K562 (cell line): ENCODE measurements around the gene SLC4A2. TPM values are rescaled to one million over a fixed set of nuclear protein-coding genes. Genes with fewer than 3 reads are reported as not detected.

Experiments used
- POLR2A ChIP-seq: fragments of 450-650 bp; conservative IDR thresholded peaks from 2 replicates; pipeline ENCODE4 v1.6.1; 2016
- polyA plus RNA-seq, 8 experiments: library from polyadenylated mRNA; depleted of rRNA in 4 of 8; stranded (reverse) in 5 of 8; unstranded in 3 of 8; fragments of >200 nt; fragmentation: Nextera tagmentation in 2 of 8; fragmentation: Illumina TruSeq in 1 of 8; extraction: Ambion mirVana in 2 of 8; extraction: Trizol in 1 of 8; gene quantifications; 2 replicates each; pipeline versions ENCODE4 v1.2.1 to v1.2.3, GENCODE V29; 2011 to 2014; ENCODE audit warnings: inconsistent platforms in 1 of 8, missing spikeins in 1 of 8
- total RNA-seq, 7 experiments: library from RNA; depleted of rRNA in 6 of 7; stranded (reverse); fragments of >200 nt in 6 of 7; fragmentation: Illumina TruSeq in 2 of 7; extraction: Trizol in 2 of 7; gene quantifications; 2 replicates each; pipeline versions ENCODE4 v1.2.1 to v1.2.3, GENCODE V29; 2011 to 2021; ENCODE audit warnings: low replicate concordance in 1 of 7
- TF ChIP-seq, protein P1 (sequence below): fragments of 450-650 bp; IDR thresholded peaks from 2 replicates; pipeline ENCODE4 v1.6.1; 2016; ENCODE audit warnings: mild to moderate bottlenecking, moderate library complexity
- TF ChIP-seq, protein P2 (sequence below), 2 experiments: fragments of 450-650 bp in 1 of 2; sonication (generic) in 1 of 2; formaldehyde crosslinking in 1 of 2; IDR thresholded peaks; 2 replicates each; pipeline versions ENCODE4 v1.7.1 to v1.9.0; 2016 to 2022; ENCODE audit warnings: inconsistent platforms in 1 of 2, mild to moderate bottlenecking in 1 of 2, missing genetic modification reagents in 1 of 2

The SLC4A2 gene
- total and polyA plus RNA-seq, 9 of the 15 experiments (the other 6 are each of a cell fraction or from before 2014, with no cell fraction given) = 11.4 to 375 (median 130) TPM

DNA sequence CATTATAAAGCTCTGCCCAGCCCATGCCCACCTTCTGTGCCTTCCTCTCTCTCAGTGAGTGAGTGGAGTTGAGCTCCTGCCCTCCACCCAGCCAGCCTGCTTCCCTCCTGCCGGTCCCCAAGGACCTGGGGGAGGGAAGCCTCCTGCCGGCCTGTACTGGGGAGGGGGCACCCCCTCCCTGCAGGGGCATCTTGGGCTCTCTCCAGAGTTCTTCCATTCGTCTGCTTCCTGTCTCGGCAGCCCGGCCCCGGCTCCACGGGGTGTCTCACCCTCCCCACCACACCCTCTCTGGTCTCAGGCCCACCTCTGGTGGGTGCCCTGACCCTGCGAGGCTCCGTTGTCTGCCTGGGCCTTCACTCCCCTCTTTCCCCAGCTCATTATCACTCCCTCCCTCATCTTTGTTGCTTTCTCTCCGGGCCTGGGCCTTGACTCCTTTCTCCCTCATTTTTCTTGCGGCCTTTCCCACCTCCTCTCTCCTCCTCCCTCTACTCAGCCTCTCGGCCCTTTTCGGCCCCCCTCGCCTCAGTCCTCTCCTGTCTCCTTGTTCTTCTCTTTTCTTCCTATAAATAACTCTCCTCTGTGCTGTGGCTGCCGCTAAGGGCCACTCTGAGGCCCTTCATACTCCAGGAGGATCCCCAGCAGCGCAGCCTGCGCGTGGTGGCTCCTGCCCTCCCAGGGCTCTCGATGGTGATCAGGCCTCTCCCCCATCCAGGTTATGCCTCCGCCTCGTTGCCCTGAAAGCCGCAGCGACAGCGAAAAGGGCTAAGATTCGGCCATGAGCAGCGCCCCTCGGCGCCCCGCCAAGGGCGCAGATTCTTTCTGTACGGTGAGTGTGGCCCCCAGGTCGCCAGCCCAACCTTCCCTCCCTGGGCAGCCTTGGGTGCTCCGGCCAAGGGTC, 2.1 kb downstream of the SLC4A2 start (continued):
- TF ChIP-seq, protein P1, sequence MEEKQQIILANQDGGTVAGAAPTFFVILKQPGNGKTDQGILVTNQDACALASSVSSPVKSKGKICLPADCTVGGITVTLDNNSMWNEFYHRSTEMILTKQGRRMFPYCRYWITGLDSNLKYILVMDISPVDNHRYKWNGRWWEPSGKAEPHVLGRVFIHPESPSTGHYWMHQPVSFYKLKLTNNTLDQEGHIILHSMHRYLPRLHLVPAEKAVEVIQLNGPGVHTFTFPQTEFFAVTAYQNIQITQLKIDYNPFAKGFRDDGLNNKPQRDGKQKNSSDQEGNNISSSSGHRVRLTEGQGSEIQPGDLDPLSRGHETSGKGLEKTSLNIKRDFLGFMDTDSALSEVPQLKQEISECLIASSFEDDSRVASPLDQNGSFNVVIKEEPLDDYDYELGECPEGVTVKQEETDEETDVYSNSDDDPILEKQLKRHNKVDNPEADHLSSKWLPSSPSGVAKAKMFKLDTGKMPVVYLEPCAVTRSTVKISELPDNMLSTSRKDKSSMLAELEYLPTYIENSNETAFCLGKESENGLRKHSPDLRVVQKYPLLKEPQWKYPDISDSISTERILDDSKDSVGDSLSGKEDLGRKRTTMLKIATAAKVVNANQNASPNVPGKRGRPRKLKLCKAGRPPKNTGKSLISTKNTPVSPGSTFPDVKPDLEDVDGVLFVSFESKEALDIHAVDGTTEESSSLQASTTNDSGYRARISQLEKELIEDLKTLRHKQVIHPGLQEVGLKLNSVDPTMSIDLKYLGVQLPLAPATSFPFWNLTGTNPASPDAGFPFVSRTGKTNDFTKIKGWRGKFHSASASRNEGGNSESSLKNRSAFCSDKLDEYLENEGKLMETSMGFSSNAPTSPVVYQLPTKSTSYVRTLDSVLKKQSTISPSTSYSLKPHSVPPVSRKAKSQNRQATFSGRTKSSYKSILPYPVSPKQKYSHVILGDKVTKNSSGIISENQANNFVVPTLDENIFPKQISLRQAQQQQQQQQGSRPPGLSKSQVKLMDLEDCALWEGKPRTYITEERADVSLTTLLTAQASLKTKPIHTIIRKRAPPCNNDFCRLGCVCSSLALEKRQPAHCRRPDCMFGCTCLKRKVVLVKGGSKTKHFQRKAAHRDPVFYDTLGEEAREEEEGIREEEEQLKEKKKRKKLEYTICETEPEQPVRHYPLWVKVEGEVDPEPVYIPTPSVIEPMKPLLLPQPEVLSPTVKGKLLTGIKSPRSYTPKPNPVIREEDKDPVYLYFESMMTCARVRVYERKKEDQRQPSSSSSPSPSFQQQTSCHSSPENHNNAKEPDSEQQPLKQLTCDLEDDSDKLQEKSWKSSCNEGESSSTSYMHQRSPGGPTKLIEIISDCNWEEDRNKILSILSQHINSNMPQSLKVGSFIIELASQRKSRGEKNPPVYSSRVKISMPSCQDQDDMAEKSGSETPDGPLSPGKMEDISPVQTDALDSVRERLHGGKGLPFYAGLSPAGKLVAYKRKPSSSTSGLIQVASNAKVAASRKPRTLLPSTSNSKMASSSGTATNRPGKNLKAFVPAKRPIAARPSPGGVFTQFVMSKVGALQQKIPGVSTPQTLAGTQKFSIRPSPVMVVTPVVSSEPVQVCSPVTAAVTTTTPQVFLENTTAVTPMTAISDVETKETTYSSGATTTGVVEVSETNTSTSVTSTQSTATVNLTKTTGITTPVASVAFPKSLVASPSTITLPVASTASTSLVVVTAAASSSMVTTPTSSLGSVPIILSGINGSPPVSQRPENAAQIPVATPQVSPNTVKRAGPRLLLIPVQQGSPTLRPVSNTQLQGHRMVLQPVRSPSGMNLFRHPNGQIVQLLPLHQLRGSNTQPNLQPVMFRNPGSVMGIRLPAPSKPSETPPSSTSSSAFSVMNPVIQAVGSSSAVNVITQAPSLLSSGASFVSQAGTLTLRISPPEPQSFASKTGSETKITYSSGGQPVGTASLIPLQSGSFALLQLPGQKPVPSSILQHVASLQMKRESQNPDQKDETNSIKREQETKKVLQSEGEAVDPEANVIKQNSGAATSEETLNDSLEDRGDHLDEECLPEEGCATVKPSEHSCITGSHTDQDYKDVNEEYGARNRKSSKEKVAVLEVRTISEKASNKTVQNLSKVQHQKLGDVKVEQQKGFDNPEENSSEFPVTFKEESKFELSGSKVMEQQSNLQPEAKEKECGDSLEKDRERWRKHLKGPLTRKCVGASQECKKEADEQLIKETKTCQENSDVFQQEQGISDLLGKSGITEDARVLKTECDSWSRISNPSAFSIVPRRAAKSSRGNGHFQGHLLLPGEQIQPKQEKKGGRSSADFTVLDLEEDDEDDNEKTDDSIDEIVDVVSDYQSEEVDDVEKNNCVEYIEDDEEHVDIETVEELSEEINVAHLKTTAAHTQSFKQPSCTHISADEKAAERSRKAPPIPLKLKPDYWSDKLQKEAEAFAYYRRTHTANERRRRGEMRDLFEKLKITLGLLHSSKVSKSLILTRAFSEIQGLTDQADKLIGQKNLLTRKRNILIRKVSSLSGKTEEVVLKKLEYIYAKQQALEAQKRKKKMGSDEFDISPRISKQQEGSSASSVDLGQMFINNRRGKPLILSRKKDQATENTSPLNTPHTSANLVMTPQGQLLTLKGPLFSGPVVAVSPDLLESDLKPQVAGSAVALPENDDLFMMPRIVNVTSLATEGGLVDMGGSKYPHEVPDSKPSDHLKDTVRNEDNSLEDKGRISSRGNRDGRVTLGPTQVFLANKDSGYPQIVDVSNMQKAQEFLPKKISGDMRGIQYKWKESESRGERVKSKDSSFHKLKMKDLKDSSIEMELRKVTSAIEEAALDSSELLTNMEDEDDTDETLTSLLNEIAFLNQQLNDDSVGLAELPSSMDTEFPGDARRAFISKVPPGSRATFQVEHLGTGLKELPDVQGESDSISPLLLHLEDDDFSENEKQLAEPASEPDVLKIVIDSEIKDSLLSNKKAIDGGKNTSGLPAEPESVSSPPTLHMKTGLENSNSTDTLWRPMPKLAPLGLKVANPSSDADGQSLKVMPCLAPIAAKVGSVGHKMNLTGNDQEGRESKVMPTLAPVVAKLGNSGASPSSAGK = no peak
- TF ChIP-seq, protein P2, sequence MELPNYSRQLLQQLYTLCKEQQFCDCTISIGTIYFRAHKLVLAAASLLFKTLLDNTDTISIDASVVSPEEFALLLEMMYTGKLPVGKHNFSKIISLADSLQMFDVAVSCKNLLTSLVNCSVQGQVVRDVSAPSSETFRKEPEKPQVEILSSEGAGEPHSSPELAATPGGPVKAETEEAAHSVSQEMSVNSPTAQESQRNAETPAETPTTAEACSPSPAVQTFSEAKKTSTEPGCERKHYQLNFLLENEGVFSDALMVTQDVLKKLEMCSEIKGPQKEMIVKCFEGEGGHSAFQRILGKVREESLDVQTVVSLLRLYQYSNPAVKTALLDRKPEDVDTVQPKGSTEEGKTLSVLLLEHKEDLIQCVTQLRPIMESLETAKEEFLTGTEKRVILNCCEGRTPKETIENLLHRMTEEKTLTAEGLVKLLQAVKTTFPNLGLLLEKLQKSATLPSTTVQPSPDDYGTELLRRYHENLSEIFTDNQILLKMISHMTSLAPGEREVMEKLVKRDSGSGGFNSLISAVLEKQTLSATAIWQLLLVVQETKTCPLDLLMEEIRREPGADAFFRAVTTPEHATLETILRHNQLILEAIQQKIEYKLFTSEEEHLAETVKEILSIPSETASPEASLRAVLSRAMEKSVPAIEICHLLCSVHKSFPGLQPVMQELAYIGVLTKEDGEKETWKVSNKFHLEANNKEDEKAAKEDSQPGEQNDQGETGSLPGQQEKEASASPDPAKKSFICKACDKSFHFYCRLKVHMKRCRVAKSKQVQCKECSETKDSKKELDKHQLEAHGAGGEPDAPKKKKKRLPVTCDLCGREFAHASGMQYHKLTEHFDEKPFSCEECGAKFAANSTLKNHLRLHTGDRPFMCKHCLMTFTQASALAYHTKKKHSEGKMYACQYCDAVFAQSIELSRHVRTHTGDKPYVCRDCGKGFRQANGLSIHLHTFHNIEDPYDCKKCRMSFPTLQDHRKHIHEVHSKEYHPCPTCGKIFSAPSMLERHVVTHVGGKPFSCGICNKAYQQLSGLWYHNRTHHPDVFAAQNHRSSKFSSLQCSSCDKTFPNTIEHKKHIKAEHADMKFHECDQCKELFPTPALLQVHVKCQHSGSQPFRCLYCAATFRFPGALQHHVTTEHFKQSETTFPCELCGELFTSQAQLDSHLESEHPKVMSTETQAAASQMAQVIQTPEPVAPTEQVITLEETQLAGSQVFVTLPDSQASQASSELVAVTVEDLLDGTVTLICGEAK (IDR thresholded peaks at IDR 0.05) = 0 out of 2 replicates have a peak, but pooled peaks have one; percentile 59
- TF ChIP-seq, protein P2 (CRISPR knock-in tag; IDR thresholded peaks at IDR 0.05) = no peak
- peak; percentile 34; the same call in 1 of the 2 replicates for TF ChIP-seq POLR2A
